Right ventricle myocardium superior (tissue), 1 donor: Measurements from ENCODE around the gene TMC8. TPM values are rescaled to one million over a fixed set of nuclear protein-coding genes. Genes with fewer than 3 reads are reported as not detected.
A peak's percentile ranks its signal among the peaks of the same experiment; 100 is the strongest.

Experiments
- ATAC-seq: fragments of 200-7000 bp; cut with Tn5 transposase; one replicate; pipeline ENCODE4 v1.9.1; 2020; ENCODE audit warnings: mild to moderate bottlenecking; ENCODE audit not compliant: poor library complexity
- DNase-seq: peaks from one replicate; pipeline ENCODE4 v3.0.0-alpha.2; 2020
- intact Hi-C: fragments of 100-400 bp; cut with DNase I; formaldehyde crosslinking; loops from one replicate; pipeline ENCODE4 v1.11.2; 2022
- total RNA-seq: library from RNA; stranded (reverse); fragmentation: NEBNext Ultra II Directional; extraction: Animal tissue kit (Norgen Biotek cat#: 25700); gene quantifications from one replicate; pipeline ENCODE4 v1.2.1, GENCODE V29; 2021
- donor health status: DM: no; HTN: yes; CAD: no; lungs with severe emphysema.

The TMC8 gene
- total RNA-seq, 1 donor from 2014 or later, result 1.6 TPM

DNA sequence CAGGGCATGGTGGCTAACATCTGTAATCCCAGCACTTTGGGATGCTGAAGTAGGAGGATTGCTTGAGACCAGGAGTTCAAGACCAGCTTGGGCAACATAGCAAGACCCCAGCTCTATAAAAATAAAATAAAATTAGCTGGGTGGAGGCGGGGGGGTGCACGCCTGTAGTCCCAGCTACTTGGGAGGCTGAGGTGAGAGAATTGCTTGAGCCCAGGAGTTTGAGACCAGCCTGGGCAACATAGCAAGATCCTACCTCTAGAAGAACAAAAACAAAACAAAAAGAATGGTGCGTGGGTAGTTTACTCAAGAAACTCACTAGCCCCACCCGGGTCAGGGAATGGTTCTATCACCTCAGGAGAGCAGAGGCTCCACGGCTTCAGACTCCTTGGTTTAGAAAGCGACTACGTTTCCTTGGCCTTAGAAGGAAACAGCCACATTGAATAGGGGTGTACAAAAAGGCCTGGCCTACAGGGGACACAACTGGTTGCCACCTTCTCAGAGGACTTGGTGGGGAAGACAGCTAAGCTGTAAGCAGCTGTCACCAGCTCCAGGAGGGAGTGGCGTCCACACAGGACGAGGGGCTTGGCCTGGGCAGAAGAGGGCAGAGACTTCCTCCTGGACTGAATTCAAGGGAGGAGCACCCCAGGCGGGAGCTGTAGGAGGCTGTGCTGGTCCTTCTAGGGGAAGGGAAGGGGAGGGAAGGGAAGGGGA is 55.6 kb downstream of the TMC8 start:
- peak; percentile 32 for ATAC-seq
- peak; percentile 62 for DNase-seq
- intact Hi-C loops, result no loop called here

DNA sequence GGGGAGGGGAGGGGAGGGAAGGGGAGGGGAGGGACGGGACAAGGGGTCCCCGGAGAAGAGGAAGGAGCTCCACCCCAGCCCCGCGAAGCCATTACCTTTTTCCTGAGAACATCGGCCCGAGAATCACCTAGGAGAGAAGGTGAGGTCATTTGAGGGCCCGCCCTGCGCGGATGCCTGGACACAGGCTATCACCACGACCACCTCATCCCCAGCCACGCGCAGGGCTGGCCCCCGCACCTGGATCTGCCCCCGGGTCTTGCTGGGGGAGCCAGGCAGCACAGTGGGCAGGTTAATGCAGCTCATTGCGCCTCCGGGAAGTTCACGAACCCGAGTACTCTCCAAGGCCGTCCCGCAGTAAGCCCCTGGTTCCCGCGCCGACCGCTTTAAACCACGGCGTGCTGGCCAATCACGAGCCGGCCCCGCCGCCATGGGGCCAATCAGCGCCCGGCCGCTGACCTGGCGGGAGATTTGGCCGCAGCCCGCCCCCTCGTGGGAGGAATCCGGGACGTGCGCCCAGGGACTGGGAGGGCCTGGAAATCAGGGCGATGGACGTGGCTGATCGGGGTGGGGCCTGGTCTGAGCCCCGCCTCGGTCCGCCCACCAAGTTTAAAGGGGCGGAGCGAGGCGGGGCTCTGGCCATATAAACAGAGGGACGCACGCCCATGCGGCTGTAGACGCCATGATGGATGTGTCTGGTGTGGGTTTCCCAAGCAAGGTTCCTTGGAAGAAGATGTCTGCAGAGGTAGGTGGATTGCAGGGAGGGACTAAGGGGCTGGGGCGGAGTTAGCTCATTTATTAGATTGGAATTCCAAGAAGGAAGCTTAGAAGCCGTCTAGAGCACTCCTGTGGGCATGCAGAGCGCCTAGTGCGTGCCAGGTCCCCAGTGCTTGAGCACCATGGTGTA is 56.4 kb downstream of the TMC8 start, which contains the start of the genes AFMID and TK1:
AFMID (plus strand) TSS at position 671 of the 904 bp plus-strand sequence; CDS start at position 680, 9 bp downstream.
TK1 (minus strand) TSS at position 361 of the 904 bp plus-strand sequence; CDS start at position 303, 58 bp downstream.
- ATAC-seq (peak; percentile 97), DNase-seq (peak; percentile 97)
- intact Hi-C loops, result no loop called here

Other genes starting within 250 kb of the TMC8 start
- gene TNRC6C, start 172.1 kb upstream of the TMC8 start, total RNA-seq, result 17.8 TPM
- 57.2 TPM for gene TMC6, start 2.0 kb upstream of the TMC8 start, total RNA-seq
- not detected for gene C17orf99, start 15.6 kb downstream of the TMC8 start, total RNA-seq
- 99.8 TPM for gene SYNGR2, start 37.8 kb downstream of the TMC8 start, total RNA-seq
- 2.6 TPM for gene TK1, start 56.3 kb downstream of the TMC8 start, total RNA-seq
- gene AFMID, start 56.6 kb downstream of the TMC8 start, total RNA-seq, result 32.7 TPM
- 1.7 TPM for gene BIRC5, start 83.5 kb downstream of the TMC8 start, total RNA-seq
- gene TMEM235, start 100.9 kb downstream of the TMC8 start, total RNA-seq, result not detected
- gene SOCS3, start 229.3 kb downstream of the TMC8 start, total RNA-seq, result 10.5 TPM
- gene PGS1, start 247.9 kb downstream of the TMC8 start, total RNA-seq, result 18.1 TPM